HG02763 (cell line): ENCODE results near the gene WBP4.
"Not testable (repeated sequence)": the region's sequence is repeated elsewhere in the genome, so short reads cannot be mapped to it uniquely, and the experiment has no call there.

Experiments
- ATAC-seq: cut with Tn5 transposase; IDR thresholded peaks from one replicate; pipeline ENCODE4 v1.9.1; 2021; ENCODE audit warnings: mild to moderate bottlenecking, moderate library complexity; ENCODE audit not compliant: unreplicated experiment

Gene WBP4

GRCh38 chr13:41077475-41077874 lies 16.2 kb downstream of the WBP4 start:
- no peak for ATAC-seq

GRCh38 chr13:41079725-41080124 lies 18.4 kb downstream of the WBP4 start:
- no peak for ATAC-seq

GRCh38 chr13:41085961-41086585 lies 24.8 kb downstream of the WBP4 start:
- ATAC-seq: no peak

GRCh38 chr13:41095681-41096080 lies 34.4 kb downstream of the WBP4 start:
- not testable (repeated sequence) for ATAC-seq

- ATAC-seq: no peak
Measured at GRCh38 chr13:41098761-41099160, 37.5 kb downstream of the WBP4 start.

DNA sequence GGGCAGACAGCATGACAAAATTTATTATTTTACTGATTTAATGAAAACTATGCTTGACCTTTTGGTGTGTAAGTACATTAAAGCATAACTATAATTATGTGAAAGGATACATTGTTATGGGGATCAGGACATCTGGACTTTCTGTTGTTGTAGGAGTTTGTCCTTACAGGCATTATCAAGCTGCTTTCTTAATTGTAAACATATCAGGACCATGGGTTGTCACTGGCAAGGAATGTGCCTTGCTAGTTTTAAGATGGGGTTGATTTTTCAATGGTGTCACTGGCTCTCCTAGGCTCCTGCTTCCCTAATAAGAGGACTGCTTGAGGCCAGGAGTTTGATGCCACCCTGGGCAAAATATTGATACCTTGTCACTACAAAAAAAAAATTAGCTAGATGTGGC lies 38.7 kb downstream of the WBP4 start:
- no peak for ATAC-seq

DNA sequence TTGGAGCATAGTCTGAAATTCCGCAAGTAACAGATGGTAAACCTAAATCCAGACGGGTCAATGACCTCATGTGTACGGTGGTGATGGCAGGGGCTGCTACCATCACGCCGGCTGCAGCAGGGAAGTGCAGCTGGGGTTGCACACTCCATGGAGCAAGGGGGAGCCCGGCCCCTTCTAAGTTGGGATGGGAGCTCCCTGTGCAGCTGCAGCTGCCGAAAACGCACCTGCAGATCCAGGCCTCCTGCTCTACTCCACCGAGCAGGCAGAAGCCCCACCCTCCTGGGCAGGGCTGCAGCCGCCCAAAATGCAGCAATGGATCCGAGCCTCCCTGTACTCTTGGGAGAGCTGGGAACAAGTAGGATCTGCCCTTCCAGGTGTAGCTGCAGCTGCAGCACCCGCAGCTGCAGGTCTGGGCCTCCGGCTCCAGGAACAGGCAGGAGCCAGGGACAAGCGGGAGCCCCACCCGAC lies 45.8 kb downstream of the WBP4 start:
- ATAC-seq: no peak

- no peak for ATAC-seq
Measured at GRCh38 chr13:41107584-41108014, 46.3 kb downstream of the WBP4 start.

DNA sequence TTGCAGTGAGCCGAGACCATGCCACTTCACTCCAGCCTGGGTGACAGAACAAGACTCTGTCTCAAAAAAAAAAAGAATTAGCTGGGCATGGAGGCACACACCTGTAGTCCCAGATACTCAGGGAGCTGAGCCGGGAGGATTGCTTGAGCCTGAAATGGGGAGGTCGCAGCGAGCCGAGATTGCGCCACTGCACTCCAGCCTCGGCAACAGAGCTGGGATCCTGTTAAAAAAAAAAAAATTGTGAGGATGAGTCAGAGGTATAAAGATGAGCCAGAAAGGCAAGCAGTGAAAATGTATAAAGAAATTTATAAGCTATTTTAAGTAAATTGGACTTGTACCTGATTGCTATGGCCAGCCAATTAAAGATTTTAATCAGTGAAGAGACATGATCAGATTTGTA lies 50.1 kb downstream of the WBP4 start:
- no peak for ATAC-seq

DNA sequence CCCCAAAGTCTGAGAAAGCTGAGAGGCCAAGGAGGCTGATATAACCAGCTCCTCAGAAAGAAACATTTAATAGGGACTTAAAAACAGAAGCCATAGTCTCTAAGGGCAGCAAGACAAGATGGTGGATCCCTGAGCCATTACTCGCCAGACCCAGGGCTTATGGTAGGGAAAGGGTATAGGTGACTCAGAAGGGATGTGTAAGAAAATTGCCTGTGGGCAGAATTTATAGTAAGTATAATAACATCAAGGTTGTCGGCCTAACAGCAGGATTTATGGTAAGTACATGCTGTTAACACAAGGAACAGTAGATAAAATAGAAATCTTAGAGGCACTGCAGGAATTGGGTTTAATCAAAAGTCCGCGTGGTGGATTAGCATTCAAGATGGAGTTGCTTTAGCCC lies 56.6 kb downstream of the WBP4 start:
- no peak for ATAC-seq

DNA sequence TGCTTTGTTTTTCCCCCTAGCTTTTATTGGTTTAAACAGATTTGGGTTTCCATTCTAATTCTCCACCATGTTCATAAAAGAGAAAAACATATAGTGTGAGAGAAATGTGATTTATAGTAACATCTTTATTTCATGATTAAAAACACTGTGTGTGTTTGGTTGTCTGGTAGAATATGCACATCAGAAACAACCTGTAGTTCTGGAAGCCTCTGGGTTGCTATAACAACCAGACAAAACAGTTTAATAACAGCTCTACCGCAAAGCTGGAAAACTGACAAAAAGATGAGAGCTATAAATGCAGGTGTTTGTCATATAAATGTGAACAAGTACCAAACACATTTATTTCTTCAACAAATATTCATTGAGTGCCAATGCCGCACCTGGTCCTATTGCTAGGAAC lies 61.5 kb downstream of the WBP4 start:
- ATAC-seq: no peak

- no peak for ATAC-seq
Measured at GRCh38 chr13:41127701-41128100, 66.4 kb downstream of the WBP4 start.

GRCh38 chr13:41130356-41130755 lies 69.0 kb downstream of the WBP4 start:
- ATAC-seq: no peak

DNA sequence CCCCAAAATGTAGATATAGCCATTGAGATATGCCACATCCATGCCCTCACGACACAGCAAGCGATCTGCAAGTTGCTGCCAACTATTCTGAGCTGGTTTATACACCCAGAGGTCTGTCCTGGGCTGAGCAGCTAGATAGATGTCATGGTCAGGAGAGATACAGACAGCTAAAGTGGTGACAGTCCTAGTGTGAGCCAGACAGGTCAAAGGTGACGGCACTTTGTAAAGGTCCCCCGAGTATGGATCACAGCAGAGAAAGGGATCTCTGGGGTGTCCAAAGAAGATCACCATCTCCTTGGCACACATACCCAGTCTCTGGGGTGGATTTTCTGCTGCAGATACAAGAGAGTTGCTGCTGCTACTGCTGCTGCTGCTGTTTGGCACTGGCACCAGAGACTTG lies 69.9 kb downstream of the WBP4 start:
- ATAC-seq: not testable (repeated sequence)

DNA sequence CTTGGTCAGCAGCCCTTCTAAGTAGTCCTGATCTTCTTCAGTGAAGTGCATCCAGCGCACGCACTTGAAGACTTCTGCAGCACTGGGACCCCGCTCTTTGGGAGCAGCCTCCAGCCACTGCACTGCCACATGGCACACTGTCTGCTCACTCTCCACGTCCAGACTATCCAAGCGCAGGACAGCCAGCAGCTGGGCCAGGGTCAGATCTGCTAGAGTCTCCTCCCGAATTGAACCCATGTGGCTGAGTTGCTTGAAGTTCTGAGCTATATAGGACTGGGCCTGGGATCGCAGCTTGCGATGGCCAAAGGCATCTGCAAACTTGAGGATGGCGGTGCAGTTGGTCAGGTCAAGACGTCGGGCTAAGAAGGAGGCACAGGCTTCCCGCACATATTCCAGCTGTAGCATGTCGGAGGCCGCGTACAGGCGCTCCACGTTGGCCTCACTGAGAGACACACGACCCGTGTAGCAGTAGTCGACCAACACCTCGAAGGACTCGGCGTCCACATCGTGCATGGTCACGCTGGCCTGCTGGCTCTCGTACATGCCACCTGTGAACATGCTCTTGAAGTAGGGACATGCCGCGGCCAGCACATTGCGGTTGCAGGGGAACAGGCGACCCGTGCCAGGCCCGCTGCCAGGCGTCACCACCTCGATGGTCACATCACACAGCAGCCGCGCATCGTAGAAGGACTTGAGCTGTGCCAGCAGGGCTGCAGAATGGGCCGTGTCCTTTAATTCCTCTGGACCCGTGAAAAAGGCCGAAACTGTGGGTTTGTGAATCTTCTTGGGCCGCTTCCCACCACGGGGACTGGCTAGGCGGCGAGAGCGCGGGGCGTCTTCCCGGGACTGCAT lies 70.6 kb downstream of the WBP4 start:
- not testable (repeated sequence) for ATAC-seq

DNA sequence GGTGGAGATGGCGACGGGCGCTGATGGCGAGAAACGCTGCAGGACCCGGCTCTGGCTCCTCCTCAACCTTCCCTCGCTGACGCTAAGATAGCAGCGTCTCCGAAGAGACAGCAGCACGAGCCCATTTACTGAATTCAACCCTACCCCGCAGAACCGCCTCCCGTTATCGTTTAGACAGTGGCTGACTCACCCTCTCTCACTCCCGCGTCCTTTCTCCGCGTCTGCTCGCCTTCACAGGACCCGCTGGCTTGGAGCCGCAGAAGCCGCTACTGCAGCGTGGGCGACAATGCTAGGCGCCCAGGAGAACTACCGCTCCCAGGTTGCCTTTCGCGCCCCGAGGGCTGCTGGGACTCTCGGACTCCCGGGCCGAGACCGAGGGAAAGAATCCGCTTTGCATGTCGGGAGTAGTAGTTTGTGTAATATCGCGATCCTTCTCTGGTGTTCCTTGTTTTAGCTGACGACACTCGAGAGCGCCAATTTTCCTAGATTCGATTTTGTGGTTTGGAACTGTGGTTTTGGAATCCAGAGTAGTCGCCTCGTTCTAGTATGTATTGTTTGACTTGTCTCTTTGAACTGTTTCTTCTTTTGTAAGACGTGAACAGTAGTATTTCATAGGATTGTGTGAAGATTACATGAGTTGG lies 71.3 kb downstream of the WBP4 start, which contains the start of gene KBTBD6:
KBTBD6 (minus strand) TSS at position 291 of the 641 bp plus-strand sequence. CDS start 291 bp downstream, outside the sequence.
- ATAC-seq: peak; percentile 97
